Measurements from ENCODE around the gene ATP5F1C. TPM values are rescaled to one million over a fixed set of nuclear protein-coding genes. Genes with fewer than 3 reads are reported as not detected.

The ATP5F1C gene
- total RNA-seq, 2 donors from 2014 or later, result 248 to 287 TPM

DNA sequence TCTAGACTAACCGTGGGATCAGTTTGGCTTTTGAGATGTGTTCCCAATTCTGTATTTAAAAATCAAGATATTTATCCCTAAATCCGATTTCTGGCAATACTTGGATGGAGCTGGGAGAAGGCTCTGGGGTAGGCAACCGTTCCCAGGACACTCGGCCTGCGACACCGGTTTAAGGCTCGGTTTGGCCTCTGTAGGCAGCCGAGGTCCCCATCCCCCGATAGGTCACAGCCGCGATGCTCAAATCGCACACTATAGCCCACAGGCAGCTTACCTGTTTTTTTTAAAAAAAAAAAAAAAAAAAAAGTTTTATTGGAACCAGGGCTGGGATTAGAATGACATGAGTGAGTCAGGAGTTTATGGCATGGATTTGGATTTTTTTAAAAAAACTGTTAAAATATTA is 29.6 kb downstream of the ATP5F1C start:
- H3K9ac ChIP-seq (ENCODE audit: extremely low read depth, low read length, poor library complexity, severe bottlenecking), result peak overlapping the region; percentile 72
- no peak overlapping the region for H3K27ac ChIP-seq (ENCODE audit: low read depth, low read length)
- H3K4me3 Mint-ChIP-seq, result peak overlapping the region; percentile 90
- TF ChIP-seq, protein P1, sequence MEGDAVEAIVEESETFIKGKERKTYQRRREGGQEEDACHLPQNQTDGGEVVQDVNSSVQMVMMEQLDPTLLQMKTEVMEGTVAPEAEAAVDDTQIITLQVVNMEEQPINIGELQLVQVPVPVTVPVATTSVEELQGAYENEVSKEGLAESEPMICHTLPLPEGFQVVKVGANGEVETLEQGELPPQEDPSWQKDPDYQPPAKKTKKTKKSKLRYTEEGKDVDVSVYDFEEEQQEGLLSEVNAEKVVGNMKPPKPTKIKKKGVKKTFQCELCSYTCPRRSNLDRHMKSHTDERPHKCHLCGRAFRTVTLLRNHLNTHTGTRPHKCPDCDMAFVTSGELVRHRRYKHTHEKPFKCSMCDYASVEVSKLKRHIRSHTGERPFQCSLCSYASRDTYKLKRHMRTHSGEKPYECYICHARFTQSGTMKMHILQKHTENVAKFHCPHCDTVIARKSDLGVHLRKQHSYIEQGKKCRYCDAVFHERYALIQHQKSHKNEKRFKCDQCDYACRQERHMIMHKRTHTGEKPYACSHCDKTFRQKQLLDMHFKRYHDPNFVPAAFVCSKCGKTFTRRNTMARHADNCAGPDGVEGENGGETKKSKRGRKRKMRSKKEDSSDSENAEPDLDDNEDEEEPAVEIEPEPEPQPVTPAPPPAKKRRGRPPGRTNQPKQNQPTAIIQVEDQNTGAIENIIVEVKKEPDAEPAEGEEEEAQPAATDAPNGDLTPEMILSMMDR (conservative IDR thresholded peaks at IDR 0.05), result no peak
- H3K4me1 ChIP-seq (ENCODE audit: control insufficient read depth, insufficient read depth, low read length), result no peaks in the 10 kb centered on the region
- no peaks in the 10 kb centered on the region for H3K9me3 ChIP-seq (ENCODE audit: control insufficient read depth, low read length)
- 26% methylated on average over 11 of the region's 12 CpGs; no CpG with 5 or more reads in 1 of the 2 experiments for WGBS, 2 experiments (ENCODE audit: insufficient coverage in 1 of 2, insufficient read length in 1 of 2)
- no peaks in the 10 kb centered on the region for H3K27me3 Mint-ChIP-seq (ENCODE audit: insufficient read depth)
- no peaks in the 10 kb centered on the region for H3K27me3 ChIP-seq (ENCODE audit: control insufficient read depth, insufficient read depth, low read length, poor library complexity, severe bottlenecking)
- H3K4me1 Mint-ChIP-seq, result peaks cover 37% of the 10 kb centered on the region
- H3K36me3 ChIP-seq (ENCODE audit: control insufficient read depth, insufficient read depth, low read length), result peaks cover 4% of the 10 kb centered on the region
- no peaks in the 10 kb centered on the region for H3K9me3 Mint-ChIP-seq
- peak overlapping the region; percentile 97 for H3K27ac Mint-ChIP-seq
- H3K36me3 Mint-ChIP-seq (ENCODE audit: low read depth), result no peaks in the 10 kb centered on the region
- H3K4me3 ChIP-seq (ENCODE audit: low read length), result peak overlapping the region; percentile 87
- DNase-seq, result peak; percentile 65

DNA sequence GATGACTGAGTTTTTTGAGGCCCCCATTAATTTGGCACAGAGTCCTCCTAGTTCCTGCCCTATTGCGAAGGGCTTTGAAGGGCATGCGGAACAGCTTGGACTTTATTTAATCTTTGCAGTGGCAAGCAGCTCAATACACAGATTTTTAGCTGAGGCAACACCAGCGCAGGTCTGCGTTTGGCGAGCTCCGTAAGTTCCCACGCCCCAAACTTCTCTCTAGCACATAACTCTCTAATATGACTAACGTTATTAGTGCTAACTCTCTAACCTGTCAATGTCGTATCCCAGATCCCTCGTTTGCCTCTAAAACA is 30.0 kb downstream of the ATP5F1C start:
- TF ChIP-seq, protein P1 (conservative IDR thresholded peaks at IDR 0.05), result no peak
- peak overlapping the region; percentile 87 for H3K4me3 ChIP-seq (ENCODE audit: low read length)
- H3K4me1 ChIP-seq (ENCODE audit: control insufficient read depth, insufficient read depth, low read length), result no peaks in the 10 kb centered on the region
- Mint-ChIP-seq H3K4me3 (peak overlapping the region; percentile 90), H3K27ac (peak overlapping the region; percentile 97), H3K9me3 (no peaks in the 10 kb centered on the region), H3K27me3 (ENCODE audit: insufficient read depth) (no peaks in the 10 kb centered on the region), H3K36me3 (ENCODE audit: low read depth) (no peaks in the 10 kb centered on the region), H3K4me1 (peaks cover 37% of the 10 kb centered on the region)
- WGBS, 2 experiments (ENCODE audit: insufficient coverage in 1 of 2, insufficient read length in 1 of 2), result 0 to 4% methylated on average over 7 to 10 of the region's 10 CpGs
- no peak overlapping the region for H3K27ac ChIP-seq (ENCODE audit: low read depth, low read length)
- no peaks in the 10 kb centered on the region for H3K27me3 ChIP-seq (ENCODE audit: control insufficient read depth, insufficient read depth, low read length, poor library complexity, severe bottlenecking)
- H3K9me3 ChIP-seq (ENCODE audit: control insufficient read depth, low read length), result no peaks in the 10 kb centered on the region
- H3K9ac ChIP-seq (ENCODE audit: extremely low read depth, low read length, poor library complexity, severe bottlenecking), result peak overlapping the region; percentile 72
- peaks cover 4% of the 10 kb centered on the region for H3K36me3 ChIP-seq (ENCODE audit: control insufficient read depth, insufficient read depth, low read length)
- DNase-seq, result no peak

DNA sequence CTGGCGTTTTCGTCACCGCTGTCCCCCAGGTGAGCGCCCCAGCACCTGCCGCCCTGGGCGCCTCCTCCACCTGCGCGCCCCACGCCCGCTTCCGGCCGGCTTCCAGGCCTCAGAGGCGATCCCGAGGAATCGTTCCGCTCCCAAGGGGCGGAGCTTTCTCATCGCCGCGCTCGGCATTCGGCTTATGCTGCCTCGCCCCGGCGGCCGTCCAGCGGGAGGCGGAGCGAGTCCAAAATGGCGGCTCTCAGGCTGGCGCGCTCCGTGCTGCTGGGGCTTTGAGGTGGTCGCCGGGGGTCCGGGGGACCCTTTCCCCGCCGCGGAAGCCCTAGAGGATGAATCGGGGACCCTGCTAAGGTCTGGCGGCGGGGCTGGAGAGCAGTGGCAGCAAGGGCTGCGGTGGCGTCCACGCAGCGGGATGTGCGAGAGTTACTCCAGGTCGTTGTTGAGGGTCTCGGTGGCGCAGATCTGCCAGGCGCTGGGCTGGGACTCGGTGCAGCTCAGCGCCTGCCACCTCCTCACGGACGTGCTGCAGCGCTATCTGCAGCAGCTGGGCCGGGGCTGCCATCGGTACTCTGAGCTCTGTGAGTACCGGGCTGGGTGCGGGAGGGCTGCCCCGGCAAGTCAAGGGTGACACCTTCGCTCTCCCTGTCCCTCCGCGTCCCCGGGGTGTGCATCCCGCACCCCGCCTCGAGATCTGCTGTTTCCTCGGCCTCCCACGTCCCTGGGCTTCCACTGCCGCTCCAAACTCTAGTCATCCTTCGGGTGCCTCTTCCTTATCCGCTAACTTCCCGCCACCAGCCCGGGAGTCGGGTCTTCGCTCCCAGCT is 30.5 kb downstream of the ATP5F1C start, which contains the start of gene TAF3:
TAF3 (plus strand) TSS at position 211 of the 826 bp plus-strand sequence; CDS start at position 416, 205 bp downstream.
- Histone ChIP-seq H3K27me3 (ENCODE audit: control insufficient read depth, insufficient read depth, low read length, poor library complexity, severe bottlenecking) (no peaks in the 10 kb centered on the region), H3K9ac (ENCODE audit: extremely low read depth, low read length, poor library complexity, severe bottlenecking) (peak within 1 kb of the TSS; percentile 72), H3K9me3 (ENCODE audit: control insufficient read depth, low read length) (no peaks in the 10 kb centered on the region), H3K4me1 (ENCODE audit: control insufficient read depth, insufficient read depth, low read length) (no peaks in the 10 kb centered on the region), H3K4me3 (ENCODE audit: low read length) (peak within 1 kb of the TSS; percentile 87), H3K27ac (ENCODE audit: low read depth, low read length) (peak within 1 kb of the TSS; percentile 51), H3K36me3 (ENCODE audit: control insufficient read depth, insufficient read depth, low read length) (peaks cover 4% of the 10 kb centered on the region)
- DNase-seq, result peak; percentile 97
- 0% methylated on average over 21 to 77 of the region's 77 CpGs for WGBS, 2 experiments (ENCODE audit: insufficient coverage in 1 of 2, insufficient read length in 1 of 2)
- Mint-ChIP-seq H3K27me3 (ENCODE audit: insufficient read depth) (no peaks in the 10 kb centered on the region), H3K9me3 (no peaks in the 10 kb centered on the region), H3K27ac (peak within 1 kb of the TSS; percentile 97), H3K36me3 (ENCODE audit: low read depth) (no peaks in the 10 kb centered on the region), H3K4me3 (peak within 1 kb of the TSS; percentile 90), H3K4me1 (peaks cover 36% of the 10 kb centered on the region)
- TF ChIP-seq, protein P1 (conservative IDR thresholded peaks at IDR 0.05), result no peak
